HG02678 (cell line): ENCODE measurements around the gene ELMO1.

ENCODE experiments used
- ATAC-seq: cut with Tn5 transposase; IDR thresholded peaks from one replicate; pipeline ENCODE4 v1.9.1; 2021; ENCODE audit warnings: mild to moderate bottlenecking, moderate library complexity; ENCODE audit not compliant: unreplicated experiment

The ELMO1 gene

DNA sequence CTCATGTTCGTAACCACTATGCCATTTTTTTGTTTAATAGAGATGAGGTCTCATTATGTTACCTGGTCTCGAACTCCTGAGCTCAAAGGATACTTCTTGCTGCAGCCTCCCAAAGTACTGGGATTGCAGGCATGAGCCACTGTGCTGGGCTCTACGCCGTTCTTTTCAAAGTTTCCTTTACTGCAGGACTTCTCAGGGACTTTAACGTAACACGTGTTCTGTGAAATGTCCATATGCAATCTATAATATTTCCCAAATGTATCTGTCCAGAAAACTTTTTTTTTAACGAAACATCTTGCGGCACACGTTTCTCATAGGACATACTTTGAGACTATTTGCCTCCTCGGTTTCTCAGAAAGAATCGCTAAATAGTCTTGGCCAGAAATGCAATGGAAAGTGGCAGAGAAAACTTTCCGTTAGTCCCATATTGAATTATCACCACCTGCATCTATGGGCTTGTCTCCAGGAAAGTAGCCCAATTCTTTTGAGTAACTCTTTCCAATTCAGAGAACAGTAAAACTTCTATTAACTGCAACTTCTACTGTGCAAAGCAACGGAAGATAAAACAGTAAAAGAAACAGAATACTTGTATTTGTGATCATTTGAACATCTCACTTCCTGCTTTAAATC is 96.3 kb downstream of the ELMO1 start:
- no peak for ATAC-seq

- ATAC-seq: no peak
Measured at GRCh38 chr7:37351716-37352115, 96.9 kb downstream of the ELMO1 start.

GRCh38 chr7:37349979-37350590 is 98.6 kb downstream of the ELMO1 start:
- peak; percentile 33 for ATAC-seq

DNA sequence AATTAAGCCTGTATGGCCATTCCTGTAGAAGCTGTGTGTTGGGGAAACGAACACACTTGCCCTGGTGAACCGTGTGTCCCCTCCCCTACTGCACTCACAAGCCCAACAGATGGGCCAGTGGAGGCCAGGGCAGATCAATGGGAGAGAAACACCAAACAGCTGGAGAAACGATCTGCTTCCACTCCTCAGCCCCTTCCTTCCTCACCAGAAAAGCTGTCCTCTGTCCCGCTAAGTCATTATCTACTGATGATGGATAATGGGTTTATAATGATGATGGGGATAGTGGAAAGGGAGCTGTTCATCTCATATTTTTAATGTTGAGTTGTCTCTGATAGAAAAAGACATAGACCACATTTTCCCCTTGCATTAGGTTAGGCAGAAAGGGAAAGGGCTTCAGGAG is 99.7 kb downstream of the ELMO1 start:
- no peak for ATAC-seq

DNA sequence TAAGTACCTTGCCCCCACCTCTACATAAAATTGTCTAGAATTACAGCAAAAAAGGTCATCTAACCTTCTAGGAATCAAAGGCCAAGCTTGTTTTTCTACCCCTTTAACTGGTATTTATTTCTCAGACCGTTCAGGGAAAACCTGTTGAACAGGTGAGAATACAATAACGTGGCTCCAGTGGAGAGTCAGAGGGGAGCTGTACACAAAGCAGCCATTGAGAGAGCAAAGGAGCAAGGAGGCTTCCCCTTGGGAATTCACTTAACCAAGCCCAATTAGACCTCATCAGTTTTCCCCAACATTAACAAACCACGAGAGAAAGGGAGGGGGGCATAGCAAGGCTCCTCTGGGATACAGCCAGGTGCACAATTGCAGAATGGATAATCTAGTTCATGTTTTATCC is 101.9 kb downstream of the ELMO1 start:
- no peak for ATAC-seq

GRCh38 chr7:37344886-37345579 is 103.6 kb downstream of the ELMO1 start:
- peak; percentile 34 for ATAC-seq

- peak; percentile 66 for ATAC-seq
Measured at GRCh38 chr7:37342688-37343471, 105.8 kb downstream of the ELMO1 start.

- no peak for ATAC-seq
Measured at GRCh38 chr7:37342176-37342687, 106.4 kb downstream of the ELMO1 start.

DNA sequence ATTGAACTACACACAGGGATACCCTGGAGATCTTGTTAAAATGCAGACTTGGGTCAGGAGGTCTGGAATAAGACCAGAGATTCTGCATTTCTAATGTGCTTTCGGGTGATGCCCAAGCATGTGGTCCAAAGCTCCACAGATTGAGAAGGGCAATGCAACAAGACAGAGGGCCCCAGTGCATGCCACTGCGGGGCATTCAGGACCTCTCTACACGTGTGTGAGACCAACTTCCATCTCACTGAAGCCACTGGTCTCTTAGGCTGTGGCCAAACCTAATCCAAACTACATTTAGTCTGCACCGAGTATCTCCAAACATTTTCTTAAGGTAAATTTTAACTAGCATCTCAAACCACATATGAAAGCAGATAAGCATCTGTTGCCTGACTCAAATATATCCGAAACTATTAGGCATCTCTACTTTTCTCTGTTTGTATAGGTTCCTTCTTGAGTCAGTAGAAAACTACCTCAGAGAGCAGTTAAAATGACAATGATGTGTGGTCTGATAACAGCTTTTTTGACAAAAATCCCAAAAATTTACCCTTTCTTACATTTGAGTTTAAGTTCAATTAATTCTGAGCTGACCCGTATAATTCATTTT is 107.5 kb downstream of the ELMO1 start:
- ATAC-seq: peak; percentile 42

- no peak for ATAC-seq
Measured at GRCh38 chr7:37338966-37339365, 109.7 kb downstream of the ELMO1 start.

DNA sequence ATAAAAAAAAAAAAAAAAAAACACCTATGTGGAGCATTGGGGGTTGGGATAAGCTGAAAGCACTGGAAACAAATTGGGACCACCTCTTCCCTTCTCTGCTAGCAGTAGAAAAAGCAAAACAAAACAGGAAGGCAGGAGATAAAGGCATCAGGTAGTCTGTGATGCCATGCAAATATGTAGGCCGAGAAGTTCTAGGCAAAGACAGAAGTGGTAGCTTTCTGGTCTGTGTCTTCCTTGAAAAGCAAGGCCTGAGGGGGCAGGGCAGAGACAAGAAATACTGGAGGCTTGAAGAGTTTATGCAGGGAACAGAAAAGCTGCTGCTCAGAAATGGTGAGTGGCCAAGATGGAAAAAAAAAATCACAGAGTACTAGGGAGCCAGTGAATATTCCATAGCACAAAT is 111.1 kb downstream of the ELMO1 start:
- ATAC-seq: no peak

- peak; percentile 91 for ATAC-seq
Measured at GRCh38 chr7:37336259-37336658, 112.4 kb downstream of the ELMO1 start.

DNA sequence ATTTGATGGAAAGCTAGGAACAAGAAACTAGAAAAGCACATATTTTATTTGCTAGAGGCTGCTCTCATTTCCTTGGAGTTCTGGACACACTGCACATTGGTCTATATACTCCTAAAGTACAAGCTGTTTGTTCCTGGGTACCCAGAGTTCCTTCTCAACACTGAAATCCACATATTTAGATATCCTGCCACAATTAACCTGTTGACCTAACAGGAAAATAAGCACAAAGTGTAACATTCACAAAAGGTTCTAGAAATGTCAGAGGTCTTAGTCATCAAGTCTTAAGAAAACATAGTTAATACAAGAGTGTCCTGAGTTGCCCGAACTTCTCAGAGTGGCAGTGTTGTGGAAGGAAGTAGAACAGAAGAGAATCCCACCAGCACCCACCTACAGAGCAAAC is 115.6 kb downstream of the ELMO1 start:
- ATAC-seq: no peak

DNA sequence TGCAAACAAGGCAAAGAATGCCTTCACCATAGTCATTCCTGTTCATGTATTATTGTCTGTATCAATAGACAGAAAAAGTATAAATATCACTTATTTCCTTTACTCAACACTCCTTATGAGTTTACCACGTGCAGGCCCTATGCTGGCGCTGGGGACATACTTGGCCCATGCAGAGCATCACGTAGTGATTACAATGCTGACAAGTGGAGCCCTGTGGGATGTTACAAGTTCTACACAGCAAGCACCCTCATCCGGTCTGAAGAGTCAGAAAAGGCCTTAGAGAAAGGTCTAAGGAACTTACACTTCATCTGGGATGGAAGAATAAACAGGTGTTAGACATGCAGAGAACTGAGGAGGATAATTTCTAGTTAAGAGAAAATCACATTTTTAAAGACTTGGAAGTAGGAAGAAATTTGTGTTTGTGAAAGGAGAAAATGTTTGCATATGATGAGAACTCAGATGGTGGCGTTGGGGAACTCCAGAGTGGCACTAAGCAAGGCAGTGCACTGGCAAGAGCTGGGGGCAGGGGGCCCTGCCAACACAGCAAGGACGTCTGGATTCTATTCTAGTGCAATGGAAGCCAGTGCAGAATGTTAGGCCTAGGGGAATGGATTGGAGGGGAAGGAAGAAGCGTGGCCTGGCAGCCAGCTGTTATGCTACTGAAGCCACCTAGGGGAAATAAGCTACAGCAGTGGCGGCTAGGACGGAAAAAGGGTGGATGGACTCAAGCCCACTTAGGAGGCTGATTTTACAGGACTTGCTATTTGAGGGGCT is 116.2 kb downstream of the ELMO1 start:
- ATAC-seq: no peak

DNA sequence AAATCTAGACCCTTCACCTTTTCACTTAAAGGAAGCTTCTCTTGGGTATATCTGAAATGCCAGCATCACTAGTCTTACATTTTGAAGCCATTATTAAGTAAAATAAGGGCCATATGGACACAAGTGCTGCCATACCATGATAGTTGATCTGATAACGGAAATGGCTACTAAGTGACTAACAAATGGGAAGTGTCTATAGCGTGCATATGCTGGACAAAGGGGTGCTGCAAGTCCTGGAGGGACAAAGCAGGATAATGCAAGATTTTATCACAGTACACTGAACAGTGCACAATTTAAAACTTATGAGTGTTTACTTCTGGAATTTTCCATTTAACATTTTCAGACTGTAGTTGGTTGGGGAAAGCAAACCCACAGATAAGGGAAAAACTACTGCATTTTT is 117.9 kb downstream of the ELMO1 start:
- no peak for ATAC-seq

GRCh38 chr7:37329940-37330339 is 118.7 kb downstream of the ELMO1 start:
- no peak for ATAC-seq

- no peak for ATAC-seq
Measured at GRCh38 chr7:37327288-37327687, 121.4 kb downstream of the ELMO1 start.

- no peak for ATAC-seq
Measured at GRCh38 chr7:37323966-37324365, 124.7 kb downstream of the ELMO1 start.

- no peak for ATAC-seq
Measured at GRCh38 chr7:37322831-37323230, 125.8 kb downstream of the ELMO1 start.

DNA sequence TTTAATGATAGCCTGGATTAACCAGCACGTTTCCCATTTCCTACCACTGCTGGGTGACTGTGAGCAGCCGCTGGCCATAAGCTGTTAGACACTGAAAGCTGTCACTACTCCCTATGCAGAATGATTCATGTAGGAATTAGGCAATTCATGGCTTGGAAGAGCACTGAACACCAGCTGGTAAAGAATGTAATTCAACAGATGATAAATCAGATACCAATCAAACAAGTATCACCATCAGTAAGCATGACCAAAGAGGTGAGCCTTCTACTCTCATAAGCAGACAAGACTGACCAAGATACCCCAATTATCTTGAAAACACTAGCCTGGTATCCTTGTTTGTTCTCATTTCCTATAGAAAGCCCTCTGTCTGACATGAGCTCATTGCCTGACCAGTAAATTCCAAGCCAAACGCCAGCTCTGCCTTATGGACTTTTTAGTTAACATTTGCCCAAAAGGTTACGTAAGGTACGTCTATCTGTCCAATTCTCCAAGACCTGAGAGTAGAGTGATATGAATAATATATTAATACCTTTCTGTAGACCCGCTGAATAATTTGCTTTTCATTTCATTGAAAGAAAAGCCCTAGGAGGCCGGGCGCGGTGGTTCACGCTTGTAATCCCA is 127.7 kb downstream of the ELMO1 start:
- no peak for ATAC-seq
